C4-2B (cell line): Measurements from ENCODE around the gene RACK1.

ENCODE experiments used
- CTCF ChIP-seq: fragments of 450-650 bp; conservative IDR thresholded peaks from 2 replicates; pipeline ENCODE4 v1.5.1; 2017; ENCODE audit warnings: mild to moderate bottlenecking
- ZFX ChIP-seq: fragments of 450-650 bp; IDR thresholded peaks from 2 replicates; pipeline ENCODE4 v1.6.1; 2017

- no peak; the same call in 1 of the 2 replicates for TF ChIP-seq CTCF
- TF ChIP-seq ZFX: no peak
Measured at GRCh38 chr5:181211208-181211607, 32.5 kb downstream of the RACK1 start.
